IMR-90 (cell line): ENCODE data around the gene PDZRN3. TPM values are rescaled to one million over a fixed set of nuclear protein-coding genes. Genes with fewer than 3 reads are reported as not detected.

Source experiments
- ATAC-seq: fragments of 200-7000 bp; cut with Tn5 transposase; 2 replicates; pipeline ENCODE4 v1.9.1; 2020; ENCODE audit warnings: low read depth, mild to moderate bottlenecking, moderate library complexity
- BruUV-seq: library from RNA; stranded (reverse); fragments of 400-500 nt; replicated peaks from 2 replicates; lab custom pipeline; 2021; lab: Mats Ljungman, UMichigan
- CTCF ChIA-PET: fragments of 300-600 bp; formaldehyde crosslinking; extraction: SDS; loops from one replicate; lab custom pipeline; 2021; ENCODE audit warnings: antibody characterized with exemption; lab: Yijun Ruan, JAX
- POLR2A ChIA-PET: fragments of 300-600 bp; sonication (Branson Sonifier 250); formaldehyde crosslinking; loops from one replicate; lab custom pipeline; 2022; ENCODE audit warnings: antibody characterized with exemption; ENCODE audit not compliant: unreplicated experiment; lab: Charles Lee
- DNase-seq: peaks from one replicate; pipeline ENCODE4 v3.0.0; 2013
- H2AFZ ChIP-seq: replicated peaks from 2 replicates; pipeline ENCODE3; 2013; ENCODE audit warnings: low read length, mild to moderate bottlenecking; ENCODE audit not compliant: poor library complexity
- H2AK5ac ChIP-seq: 2 replicates; pipeline ENCODE4 v1.6.1; 2013; ENCODE audit warnings: low read depth, low read length, inconsistent platforms
- H2AK9ac ChIP-seq: replicated peaks from 2 replicates; pipeline ENCODE3; 2013; ENCODE audit warnings: mild to moderate bottlenecking, low read depth, low read length, moderate library complexity; ENCODE audit not compliant: poor library complexity
- H2BK120ac ChIP-seq: 2 replicates; pipeline ENCODE4 v1.6.1; 2013; ENCODE audit warnings: low read depth, low read length, inconsistent platforms
- H2BK15ac ChIP-seq: 3 replicates; pipeline ENCODE4 v1.6.1; 2013; ENCODE audit warnings: low read depth, low read length, inconsistent platforms
- H2BK20ac ChIP-seq: 2 replicates; pipeline ENCODE4 v1.6.1; 2013; ENCODE audit warnings: low read depth, mild to moderate bottlenecking, inconsistent platforms, low read length, moderate library complexity
- H2BK5ac ChIP-seq: 2 replicates; pipeline ENCODE4 v1.6.1; 2013; ENCODE audit warnings: mild to moderate bottlenecking, low read depth, low read length, inconsistent platforms; ENCODE audit not compliant: poor library complexity, severe bottlenecking
- H3K14ac ChIP-seq: replicated peaks from 2 replicates; pipeline ENCODE4 v1.6.1; 2013; ENCODE audit warnings: low read depth, low read length, inconsistent platforms
- H3K18ac ChIP-seq: 2 replicates; pipeline ENCODE4 v1.6.1; 2013; ENCODE audit warnings: low read depth, low read length, control low read depth
- H3K23ac ChIP-seq: 2 replicates; pipeline ENCODE4 v1.6.1; 2013; ENCODE audit warnings: low read depth, low read length, inconsistent platforms
- H3K27ac ChIP-seq: 2 replicates; pipeline ENCODE4 v1.5.1; 2013; ENCODE audit warnings: mild to moderate bottlenecking, control low read depth, low read length; ENCODE audit not compliant: insufficient read depth
- H3K27me3 ChIP-seq: 2 replicates; pipeline ENCODE4 v1.6.1; 2013; ENCODE audit warnings: low read length; ENCODE audit not compliant: control insufficient read depth, insufficient read depth
- H3K36me3 ChIP-seq: 2 replicates; pipeline ENCODE4 v1.6.1; 2013; ENCODE audit warnings: low read length, mixed read lengths; ENCODE audit not compliant: control insufficient read depth, insufficient read depth
- H3K4ac ChIP-seq: 2 replicates; pipeline ENCODE4 v1.6.1; 2013; ENCODE audit warnings: low read depth, low read length, inconsistent platforms
- H3K4me1 ChIP-seq: 2 replicates; pipeline ENCODE4 v1.6.1; 2013; ENCODE audit warnings: low read length, mixed read lengths; ENCODE audit not compliant: control insufficient read depth, insufficient read depth
- H3K4me2 ChIP-seq: 2 replicates; pipeline ENCODE4 v1.6.1; 2013; ENCODE audit warnings: low read depth, mild to moderate bottlenecking, control low read depth, low read length, moderate library complexity
- H3K4me3 ChIP-seq: 2 replicates; pipeline ENCODE4 v1.5.1; 2013; ENCODE audit warnings: low read depth, mild to moderate bottlenecking, control low read depth, low read length, moderate library complexity; ENCODE audit not compliant: insufficient read depth
- H3K56ac ChIP-seq: 2 replicates; pipeline ENCODE4 v1.6.1; 2013; ENCODE audit warnings: low read length, inconsistent platforms; ENCODE audit not compliant: insufficient read depth; ENCODE audit errors: extremely low read depth
- H3K79me1 ChIP-seq, 2 experiments: 2 replicates each; pipeline ENCODE4 v1.6.1; 2013; ENCODE audit warnings: low read length in 2 of 2, inconsistent platforms in 1 of 2, low read depth in 1 of 2
- H3K9ac ChIP-seq: 2 replicates; pipeline ENCODE4 v1.6.1; 2013; ENCODE audit warnings: low read depth, low read length, control low read depth
- H3K9me1 ChIP-seq: 2 replicates; pipeline ENCODE4 v1.6.1; 2013; ENCODE audit warnings: low read length, inconsistent platforms; ENCODE audit not compliant: insufficient read depth
- H3K9me3 ChIP-seq: 2 replicates; pipeline ENCODE4 v1.6.1; 2013; ENCODE audit warnings: low read length; ENCODE audit not compliant: control insufficient read depth, insufficient read depth
- H4K20me1 ChIP-seq: 2 replicates; pipeline ENCODE4 v1.6.1; 2013; ENCODE audit warnings: low read length, inconsistent platforms; ENCODE audit not compliant: insufficient read depth
- H4K5ac ChIP-seq: 2 replicates; pipeline ENCODE4 v1.6.1; 2013; ENCODE audit warnings: mild to moderate bottlenecking, low read depth, low read length, control low read depth
- H4K8ac ChIP-seq, 2 experiments: 2 replicates each; pipeline ENCODE4 v1.6.1; 2013; ENCODE audit warnings: low read depth in 2 of 2, low read length in 2 of 2, control low read depth in 1 of 2, inconsistent platforms in 1 of 2
- H4K91ac ChIP-seq: 2 replicates; pipeline ENCODE4 v1.6.1; 2013; ENCODE audit warnings: low read depth, low read length, inconsistent platforms; ENCODE audit not compliant: insufficient read depth
- BHLHE40 ChIP-seq: fragments of 150-350 bp; IDR thresholded peaks from 2 replicates; pipeline ENCODE4 v1.6.1; 2016; ENCODE audit warnings: mild to moderate bottlenecking, low read depth, low read length
- CEBPB ChIP-seq: IDR thresholded peaks from 2 replicates; pipeline ENCODE4 v1.6.1; 2012; ENCODE audit warnings: low read depth, low read length, improper control_type of control experiment
- CHD1 ChIP-seq: IDR thresholded peaks from 2 replicates; pipeline ENCODE4 v1.6.1; 2012; ENCODE audit warnings: low read depth, low read length, improper control_type of control experiment
- FOS ChIP-seq: fragments of 150-350 bp; IDR thresholded peaks from 2 replicates; pipeline ENCODE4 v1.6.1; 2016; ENCODE audit warnings: low read depth, low read length
- MAFK ChIP-seq: IDR thresholded peaks from 2 replicates; pipeline ENCODE4 v1.6.1; 2012; ENCODE audit warnings: low read depth, low read length, improper control_type of control experiment
- MAZ ChIP-seq: IDR thresholded peaks from 2 replicates; pipeline ENCODE4 v1.6.1; 2012; ENCODE audit warnings: low read depth, mild to moderate bottlenecking, low read length, improper control_type of control experiment, moderate library complexity, borderline replicate concordance
- MXI1 ChIP-seq: IDR thresholded peaks from 2 replicates; pipeline ENCODE4 v1.6.1; 2012; ENCODE audit warnings: low read depth, mild to moderate bottlenecking, low read length, moderate library complexity, borderline replicate concordance
- NFE2L2 ChIP-seq: fragments of 150-350 bp; IDR thresholded peaks from 2 replicates; pipeline ENCODE4 v1.6.1; 2016; ENCODE audit warnings: low read depth, mild to moderate bottlenecking, low read length
- POLR2A ChIP-seq: IDR thresholded peaks from 2 replicates; pipeline ENCODE4 v1.6.1; 2012; ENCODE audit warnings: mild to moderate bottlenecking, low read depth, low read length
- RAD21 ChIP-seq: IDR thresholded peaks from 2 replicates; pipeline ENCODE4 v1.6.1; 2012; ENCODE audit warnings: low read length, improper control_type of control experiment
- RCOR1 ChIP-seq: IDR thresholded peaks from 2 replicates; pipeline ENCODE4 v1.6.1; 2012; ENCODE audit warnings: mild to moderate bottlenecking, low read length, improper control_type of control experiment; ENCODE audit not compliant: insufficient replicate concordance
- RFX5 ChIP-seq: IDR thresholded peaks from 2 replicates; pipeline ENCODE4 v1.8.0; 2012; ENCODE audit warnings: low read depth, mild to moderate bottlenecking, low read length, moderate library complexity
- SMC3 ChIP-seq: fragments of 150-350 bp; IDR thresholded peaks from 2 replicates; pipeline ENCODE4 v1.6.1; 2016; ENCODE audit warnings: low read depth, mild to moderate bottlenecking, antibody characterized with exemption, low read length, moderate library complexity
- WGBS, 2 experiments: methylation state at CpG; one replicate each; pipeline versions ENCODE4 v1.1.5 to v1.1.7; 2013; ENCODE audit warnings: missing lambda C conversion rate in 2 of 2; ENCODE audit not compliant: insufficient read length in 1 of 2; ENCODE audit errors: extremely low coverage in 2 of 2; 5-methylcytosine and 5-hydroxymethylcytosine counted together
- dilution Hi-C: fragments of 300-500 bp; cut with HindIII; formaldehyde crosslinking; loops from one replicate; pipeline ENCODE4 v1.14.3; 2018; ENCODE audit warnings: low sequenced_read_pairs; ENCODE audit not compliant: unreplicated experiment
- in situ Hi-C: fragments of 300-500 bp; cut with MboI; formaldehyde crosslinking; loops from 3 replicates; pipeline ENCODE4 v1.14.3; 2019; ENCODE audit warnings: low sequenced_read_pairs, inconsistent platforms, mixed read lengths
- intact Hi-C: fragments of 100-400 bp; cut with micrococcal nuclease; formaldehyde crosslinking; loops from 2 replicates; pipeline ENCODE4 v1.10.0; 2022
- polyA plus RNA-seq, 3 experiments: library from polyadenylated mRNA; depleted of rRNA; stranded (reverse); fragments of >200 nt; gene quantifications; 2 replicates each; pipeline ENCODE4 v1.2.3, GENCODE V29; 2012; ENCODE audit warnings: low replicate concordance in 1 of 3
- total RNA-seq: library from RNA; depleted of rRNA; stranded (reverse); fragments of >200 nt; gene quantifications from 2 replicates; pipeline ENCODE4 v1.2.3, GENCODE V29; 2012
- TF ChIP-seq, protein P1 (sequence below): fragments of 150-350 bp; IDR thresholded peaks from 2 replicates; pipeline ENCODE4 v1.6.1; 2017; ENCODE audit warnings: mild to moderate bottlenecking, antibody characterized with exemption, low read length, low read depth
- TF ChIP-seq, protein P2 (sequence below): conservative IDR thresholded peaks from 2 replicates; pipeline ENCODE4 v1.5.1; 2012; ENCODE audit warnings: mild to moderate bottlenecking, low read depth, low read length, improper control_type of control experiment
- TF ChIP-seq, protein P3 (sequence below): fragments of 150-350 bp; IDR thresholded peaks from 2 replicates; pipeline ENCODE4 v1.6.1; 2016; ENCODE audit warnings: low read depth, mild to moderate bottlenecking, low read length, moderate library complexity, borderline replicate concordance

The PDZRN3 gene
- total and polyA plus RNA-seq, 2 of the 4 experiments (the other 2 are of a cell fraction): 9.4 to 17.0 TPM

DNA sequence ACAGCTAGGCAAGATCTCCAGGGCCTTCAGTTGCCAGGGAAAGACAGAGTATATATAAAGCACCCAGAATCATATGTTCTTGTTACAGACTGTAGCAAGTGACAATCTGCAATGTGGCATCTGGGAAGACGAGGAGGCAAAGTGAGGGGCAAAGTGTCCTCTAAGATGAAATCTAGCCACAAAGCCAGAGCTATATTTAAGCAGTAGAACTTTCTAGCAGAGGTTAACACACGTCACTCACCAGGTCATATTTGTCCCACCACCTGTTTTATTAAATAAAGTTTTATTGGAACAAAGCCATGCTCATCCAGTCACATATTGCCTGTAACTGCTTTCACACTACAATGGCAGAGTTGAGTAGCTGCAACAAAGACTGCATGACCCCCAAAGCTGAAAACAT, 51.5 kb downstream of the PDZRN3 start:
- CTCF ChIA-PET: no interaction called here
- no peak overlapping the region for H2AK5ac ChIP-seq

More for the DNA sequence above, 51.5 kb downstream of the PDZRN3 start:
- Histone ChIP-seq H4K91ac (no peak overlapping the region; the same call in 1 of the 2 replicates), H2BK15ac (no peak overlapping the region), H2BK5ac (no peak overlapping the region), H3K56ac (no peak overlapping the region), H3K4me1 (peaks cover 10% of the 10 kb centered on the region), H3K9me3 (no peaks in the 10 kb centered on the region), H3K27ac (no peak overlapping the region), H3K14ac (no peak overlapping the region), H4K5ac (no peak overlapping the region), H2AK9ac (no peak overlapping the region), H3K79me1 (peaks cover 14 to 16% of the 10 kb centered on the region in 2 experiments), H3K27me3 (no peaks in the 10 kb centered on the region; the same call in 1 of the 2 replicates), H3K36me3 (no peaks in the 10 kb centered on the region; the same call in 1 of the 2 replicates), H2BK20ac (no peak overlapping the region), H4K20me1 (peaks cover 4% of the 10 kb centered on the region; the same call in 1 of the 2 replicates), H3K18ac (no peak overlapping the region), H3K4me2 (no peak overlapping the region), H3K4ac (no peak overlapping the region), H3K9me1 (peaks cover 7% of the 10 kb centered on the region; the same call in 1 of the 2 replicates), H4K8ac (no peak overlapping the region), H2AFZ (no peak overlapping the region), H3K9ac (no peak overlapping the region), H2BK120ac (no peak overlapping the region), H3K4me3 (no peak overlapping the region), H3K23ac (no peak overlapping the region)
- BruUV-seq: no TSS peak
- no peak for TF ChIP-seq CEBPB
- TF ChIP-seq RFX5: no peak
- no peak for TF ChIP-seq CHD1
- TF ChIP-seq MAFK: no peak
- TF ChIP-seq FOS: no peak
- no peak for TF ChIP-seq SMC3
- no peak for TF ChIP-seq RCOR1
- TF ChIP-seq MAZ: no peak
- TF ChIP-seq NFE2L2: no peak
- TF ChIP-seq, protein P1, sequence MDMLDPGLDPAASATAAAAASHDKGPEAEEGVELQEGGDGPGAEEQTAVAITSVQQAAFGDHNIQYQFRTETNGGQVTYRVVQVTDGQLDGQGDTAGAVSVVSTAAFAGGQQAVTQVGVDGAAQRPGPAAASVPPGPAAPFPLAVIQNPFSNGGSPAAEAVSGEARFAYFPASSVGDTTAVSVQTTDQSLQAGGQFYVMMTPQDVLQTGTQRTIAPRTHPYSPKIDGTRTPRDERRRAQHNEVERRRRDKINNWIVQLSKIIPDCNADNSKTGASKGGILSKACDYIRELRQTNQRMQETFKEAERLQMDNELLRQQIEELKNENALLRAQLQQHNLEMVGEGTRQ: no peak
- no peak for TF ChIP-seq MXI1
- TF ChIP-seq RAD21: no peak
- TF ChIP-seq POLR2A: no peak
- no peak for TF ChIP-seq BHLHE40
- TF ChIP-seq, protein P2, sequence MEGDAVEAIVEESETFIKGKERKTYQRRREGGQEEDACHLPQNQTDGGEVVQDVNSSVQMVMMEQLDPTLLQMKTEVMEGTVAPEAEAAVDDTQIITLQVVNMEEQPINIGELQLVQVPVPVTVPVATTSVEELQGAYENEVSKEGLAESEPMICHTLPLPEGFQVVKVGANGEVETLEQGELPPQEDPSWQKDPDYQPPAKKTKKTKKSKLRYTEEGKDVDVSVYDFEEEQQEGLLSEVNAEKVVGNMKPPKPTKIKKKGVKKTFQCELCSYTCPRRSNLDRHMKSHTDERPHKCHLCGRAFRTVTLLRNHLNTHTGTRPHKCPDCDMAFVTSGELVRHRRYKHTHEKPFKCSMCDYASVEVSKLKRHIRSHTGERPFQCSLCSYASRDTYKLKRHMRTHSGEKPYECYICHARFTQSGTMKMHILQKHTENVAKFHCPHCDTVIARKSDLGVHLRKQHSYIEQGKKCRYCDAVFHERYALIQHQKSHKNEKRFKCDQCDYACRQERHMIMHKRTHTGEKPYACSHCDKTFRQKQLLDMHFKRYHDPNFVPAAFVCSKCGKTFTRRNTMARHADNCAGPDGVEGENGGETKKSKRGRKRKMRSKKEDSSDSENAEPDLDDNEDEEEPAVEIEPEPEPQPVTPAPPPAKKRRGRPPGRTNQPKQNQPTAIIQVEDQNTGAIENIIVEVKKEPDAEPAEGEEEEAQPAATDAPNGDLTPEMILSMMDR: no peak
- TF ChIP-seq, protein P3, sequence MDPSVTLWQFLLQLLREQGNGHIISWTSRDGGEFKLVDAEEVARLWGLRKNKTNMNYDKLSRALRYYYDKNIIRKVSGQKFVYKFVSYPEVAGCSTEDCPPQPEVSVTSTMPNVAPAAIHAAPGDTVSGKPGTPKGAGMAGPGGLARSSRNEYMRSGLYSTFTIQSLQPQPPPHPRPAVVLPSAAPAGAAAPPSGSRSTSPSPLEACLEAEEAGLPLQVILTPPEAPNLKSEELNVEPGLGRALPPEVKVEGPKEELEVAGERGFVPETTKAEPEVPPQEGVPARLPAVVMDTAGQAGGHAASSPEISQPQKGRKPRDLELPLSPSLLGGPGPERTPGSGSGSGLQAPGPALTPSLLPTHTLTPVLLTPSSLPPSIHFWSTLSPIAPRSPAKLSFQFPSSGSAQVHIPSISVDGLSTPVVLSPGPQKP: no peak
- dilution Hi-C loops (no loop called here), intact Hi-C loops (no loop called here), in situ Hi-C loops (no loop called here)
- ATAC-seq (no peak), DNase-seq (no peak)
- POLR2A ChIA-PET: no interaction called here
- no CpG with 5 or more reads among the region's 2 CpGs for WGBS, 2 experiments
